WTC11 (cell line): ENCODE data around the gene CD6. TPM values are rescaled to one million over a fixed set of nuclear protein-coding genes. Genes with fewer than 3 reads are reported as not detected.

Experiments
- ATAC-seq: fragments of 200-7000 bp; cut with Tn5 transposase; 2 replicates; pipeline ENCODE4 v1.10.0; 2021; ENCODE audit warnings: mild to moderate bottlenecking, moderate library complexity
- CTCF ChIA-PET: fragments of 300-600 bp; sonication (Branson Sonifier 250); formaldehyde crosslinking; loops from one replicate; lab custom pipeline; 2021; ENCODE audit warnings: antibody characterized with exemption; lab: Charles Lee
- POLR2A ChIA-PET: fragments of 350-600 bp; sonication (Branson Sonifier 250); formaldehyde crosslinking; loops from one replicate; lab custom pipeline; 2021; ENCODE audit warnings: antibody characterized with exemption; lab: Charles Lee
- DNase-seq: peaks from one replicate; pipeline ENCODE4 v3.0.0; 2021; ENCODE audit warnings: low spot score
- H3K27ac Mint-ChIP-seq: 2 replicates; pipeline ENCODE4 v1.8.0; 2021; ENCODE audit warnings: mixed read lengths
- H3K27me3 Mint-ChIP-seq: 2 replicates; pipeline ENCODE4 v1.8.0; 2021; ENCODE audit warnings: low read depth, mild to moderate bottlenecking, moderate library complexity, mixed read lengths
- H3K36me3 Mint-ChIP-seq: 2 replicates; pipeline ENCODE4 v1.8.0; 2021; ENCODE audit warnings: mixed read lengths
- H3K4me1 Mint-ChIP-seq: 2 replicates; pipeline ENCODE4 v1.8.0; 2022; ENCODE audit warnings: mixed read lengths
- H3K4me3 Mint-ChIP-seq: 2 replicates; pipeline ENCODE4 v1.8.0; 2021; ENCODE audit warnings: mild to moderate bottlenecking, moderate library complexity, mixed read lengths
- H3K9me3 Mint-ChIP-seq: 2 replicates; pipeline ENCODE4 v1.8.0; 2021; ENCODE audit warnings: mixed read lengths
- CREB1 ChIP-seq: sonication (generic); formaldehyde crosslinking; IDR thresholded peaks from 2 replicates; pipeline ENCODE4 v1.8.0; 2023; ENCODE audit warnings: mild to moderate bottlenecking, missing genetic modification reagents
- FOXJ3 ChIP-seq: sonication (generic); formaldehyde crosslinking; IDR thresholded peaks from 2 replicates; pipeline ENCODE4 v1.9.0; 2021; ENCODE audit warnings: missing genetic modification reagents, mild to moderate bottlenecking, borderline replicate concordance
- GABPB1 ChIP-seq: sonication (generic); formaldehyde crosslinking; IDR thresholded peaks from 2 replicates; pipeline ENCODE4 v1.8.1; 2023; ENCODE audit warnings: mild to moderate bottlenecking, missing genetic modification reagents
- IRF2 ChIP-seq: sonication (generic); formaldehyde crosslinking; IDR thresholded peaks from 2 replicates; pipeline ENCODE4 v1.8.0; 2022; ENCODE audit warnings: low read depth, missing genetic modification reagents, borderline replicate concordance
- JAZF1 ChIP-seq: fragments of 250-450 bp; sonication (Bioruptor Pico); IDR thresholded peaks from 2 replicates; pipeline ENCODE4 v1.9.0; 2021; ENCODE audit warnings: moderate library complexity, mild to moderate bottlenecking, inconsistent platforms
- NFE2L1 ChIP-seq: sonication (generic); formaldehyde crosslinking; IDR thresholded peaks from 2 replicates; pipeline ENCODE4 v1.8.1; 2023; ENCODE audit warnings: missing genetic modification reagents
- NR1H2 ChIP-seq: sonication (generic); formaldehyde crosslinking; IDR thresholded peaks from 2 replicates; pipeline ENCODE4 v1.9.0; 2021; ENCODE audit warnings: mild to moderate bottlenecking, moderate library complexity, missing genetic modification reagents
- NR2C2 ChIP-seq: sonication (generic); formaldehyde crosslinking; IDR thresholded peaks from 2 replicates; pipeline ENCODE4 v1.8.0; 2022; ENCODE audit warnings: mild to moderate bottlenecking, missing genetic modification reagents
- RORB ChIP-seq: fragments of 250-450 bp; sonication (Bioruptor Pico); IDR thresholded peaks from 2 replicates; pipeline ENCODE4 v1.9.0; 2021; ENCODE audit warnings: mild to moderate bottlenecking
- ZNF121 ChIP-seq: sonication (generic); formaldehyde crosslinking; IDR thresholded peaks from 2 replicates; pipeline ENCODE4 v1.8.0; 2023; ENCODE audit warnings: missing genetic modification reagents
- ZNF219 ChIP-seq: sonication (generic); formaldehyde crosslinking; IDR thresholded peaks from 2 replicates; pipeline ENCODE4 v1.8.0; 2023; ENCODE audit warnings: missing genetic modification reagents, mild to moderate bottlenecking, borderline replicate concordance
- ZNF416 ChIP-seq: fragments of 250-450 bp; sonication (Bioruptor Pico); IDR thresholded peaks from 2 replicates; pipeline ENCODE4 v1.9.0; 2021; ENCODE audit warnings: mild to moderate bottlenecking, inconsistent platforms
- total RNA-seq: library from RNA; stranded (reverse); gene quantifications from 3 replicates; pipeline ENCODE4 v1.2.3, GENCODE V29; 2021
- TF ChIP-seq, protein P1 (sequence below): sonication (generic); formaldehyde crosslinking; IDR thresholded peaks from 2 replicates; pipeline ENCODE4 v1.8.1; 2023; ENCODE audit warnings: mild to moderate bottlenecking, missing genetic modification reagents
- TF ChIP-seq, protein P2 (sequence below): sonication (generic); formaldehyde crosslinking; IDR thresholded peaks from 2 replicates; pipeline ENCODE4 v1.8.1; 2022; ENCODE audit warnings: missing genetic modification reagents, borderline replicate concordance
- TF ChIP-seq, protein P3 (sequence below): sonication (generic); formaldehyde crosslinking; IDR thresholded peaks from 2 replicates; pipeline ENCODE4 v1.8.0; 2022; ENCODE audit warnings: mild to moderate bottlenecking, missing genetic modification reagents
- TF ChIP-seq, protein P4 (sequence below): fragments of 200-600 bp; IDR thresholded peaks from 2 replicates; pipeline ENCODE4 v1.8.0; 2022; ENCODE audit warnings: antibody characterized with exemption
- TF ChIP-seq, protein P5 (sequence below): fragments of 250-450 bp; sonication (Bioruptor Pico); IDR thresholded peaks from 2 replicates; pipeline ENCODE4 v2.1.2; 2022; ENCODE audit warnings: mild to moderate bottlenecking, moderate library complexity
- TF ChIP-seq, protein P6 (sequence below): sonication (generic); formaldehyde crosslinking; IDR thresholded peaks from 2 replicates; pipeline ENCODE4 v1.8.0; 2023; ENCODE audit warnings: mild to moderate bottlenecking, missing genetic modification reagents

The CD6 gene
- total RNA-seq, 1 experiment from 2014 or later: 1.0 TPM

DNA sequence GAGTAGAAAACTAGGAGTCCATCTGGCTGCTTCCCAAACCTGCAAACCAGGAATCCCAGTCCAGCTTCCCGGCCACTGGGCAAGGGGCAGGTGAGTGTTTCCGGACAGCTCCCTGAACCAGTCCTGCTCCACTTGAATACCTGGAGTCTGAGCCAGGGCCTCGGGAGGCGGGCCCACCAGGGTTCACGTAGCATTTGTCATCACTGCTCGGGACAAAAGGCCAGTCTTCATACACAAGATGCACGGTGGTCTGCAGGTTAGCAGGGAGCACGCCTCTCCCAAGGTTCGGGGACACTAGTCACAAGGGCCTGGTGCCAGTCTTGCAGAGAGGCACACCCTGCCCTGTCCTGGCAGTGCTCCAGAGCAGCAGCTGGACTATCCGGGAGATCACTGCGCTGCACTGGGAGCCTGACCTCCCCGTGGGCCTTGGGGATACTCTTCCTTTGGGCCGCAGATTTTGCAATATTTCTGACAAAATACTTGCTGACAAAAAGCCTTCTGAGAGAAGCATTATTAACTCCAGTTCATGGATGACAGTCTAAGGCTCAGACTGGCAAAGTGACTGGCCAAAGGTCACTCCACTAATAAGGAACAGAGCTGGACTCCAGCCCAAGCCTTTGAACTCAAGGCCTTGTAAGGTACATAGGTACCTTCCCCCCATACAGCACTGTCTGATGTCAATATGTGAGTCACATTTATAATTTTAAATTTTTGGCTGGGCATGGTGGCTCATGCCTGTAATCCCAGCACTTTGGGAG lies 25.1 kb downstream of the CD6 start:
- DNase-seq (no peak), ATAC-seq (no peak)
- CTCF ChIA-PET: interaction anchor here (1.0 to 1.4 kb wide), 2 partner anchors 27 to 109 kb away, joined by 3 to 4 read pairs; no protein-coding TSS in a partner anchor
- Mint-ChIP-seq H3K4me1 (no peaks in the 10 kb centered on the region), H3K9me3 (no peaks in the 10 kb centered on the region), H3K27me3 (peaks cover 19% of the 10 kb centered on the region), H3K36me3 (no peaks in the 10 kb centered on the region), H3K4me3 (no peak overlapping the region), H3K27ac (no peak overlapping the region)
- TF ChIP-seq CREB1 (no peak), JAZF1 (CRISPR knock-in tag) (no peak), NR1H2 (no peak), NR2C2 (no peak), ZNF416 (no peak), ZNF121 (no peak), ZNF219 (CRISPR knock-in tag) (no peak), RORB (CRISPR knock-in tag) (no peak), IRF2 (CRISPR knock-in tag) (no peak), FOXJ3 (CRISPR knock-in tag) (no peak), GABPB1 (CRISPR knock-in tag) (no peak), NFE2L1 (CRISPR knock-in tag) (no peak)
- TF ChIP-seq, protein P1, sequence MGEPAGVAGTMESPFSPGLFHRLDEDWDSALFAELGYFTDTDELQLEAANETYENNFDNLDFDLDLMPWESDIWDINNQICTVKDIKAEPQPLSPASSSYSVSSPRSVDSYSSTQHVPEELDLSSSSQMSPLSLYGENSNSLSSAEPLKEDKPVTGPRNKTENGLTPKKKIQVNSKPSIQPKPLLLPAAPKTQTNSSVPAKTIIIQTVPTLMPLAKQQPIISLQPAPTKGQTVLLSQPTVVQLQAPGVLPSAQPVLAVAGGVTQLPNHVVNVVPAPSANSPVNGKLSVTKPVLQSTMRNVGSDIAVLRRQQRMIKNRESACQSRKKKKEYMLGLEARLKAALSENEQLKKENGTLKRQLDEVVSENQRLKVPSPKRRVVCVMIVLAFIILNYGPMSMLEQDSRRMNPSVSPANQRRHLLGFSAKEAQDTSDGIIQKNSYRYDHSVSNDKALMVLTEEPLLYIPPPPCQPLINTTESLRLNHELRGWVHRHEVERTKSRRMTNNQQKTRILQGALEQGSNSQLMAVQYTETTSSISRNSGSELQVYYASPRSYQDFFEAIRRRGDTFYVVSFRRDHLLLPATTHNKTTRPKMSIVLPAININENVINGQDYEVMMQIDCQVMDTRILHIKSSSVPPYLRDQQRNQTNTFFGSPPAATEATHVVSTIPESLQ: no peak
- TF ChIP-seq, protein P2, sequence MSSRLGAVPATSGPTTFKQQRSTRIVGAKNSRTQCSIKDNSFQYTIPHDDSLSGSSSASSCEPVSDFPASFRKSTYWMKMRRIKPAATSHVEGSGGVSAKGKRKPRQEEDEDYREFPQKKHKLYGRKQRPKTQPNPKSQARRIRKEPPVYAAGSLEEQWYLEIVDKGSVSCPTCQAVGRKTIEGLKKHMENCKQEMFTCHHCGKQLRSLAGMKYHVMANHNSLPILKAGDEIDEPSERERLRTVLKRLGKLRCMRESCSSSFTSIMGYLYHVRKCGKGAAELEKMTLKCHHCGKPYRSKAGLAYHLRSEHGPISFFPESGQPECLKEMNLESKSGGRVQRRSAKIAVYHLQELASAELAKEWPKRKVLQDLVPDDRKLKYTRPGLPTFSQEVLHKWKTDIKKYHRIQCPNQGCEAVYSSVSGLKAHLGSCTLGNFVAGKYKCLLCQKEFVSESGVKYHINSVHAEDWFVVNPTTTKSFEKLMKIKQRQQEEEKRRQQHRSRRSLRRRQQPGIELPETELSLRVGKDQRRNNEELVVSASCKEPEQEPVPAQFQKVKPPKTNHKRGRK (CRISPR knock-in tag): no peak
- TF ChIP-seq, protein P3, sequence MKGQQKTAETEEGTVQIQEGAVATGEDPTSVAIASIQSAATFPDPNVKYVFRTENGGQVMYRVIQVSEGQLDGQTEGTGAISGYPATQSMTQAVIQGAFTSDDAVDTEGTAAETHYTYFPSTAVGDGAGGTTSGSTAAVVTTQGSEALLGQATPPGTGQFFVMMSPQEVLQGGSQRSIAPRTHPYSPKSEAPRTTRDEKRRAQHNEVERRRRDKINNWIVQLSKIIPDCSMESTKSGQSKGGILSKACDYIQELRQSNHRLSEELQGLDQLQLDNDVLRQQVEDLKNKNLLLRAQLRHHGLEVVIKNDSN (CRISPR knock-in tag): no peak
- TF ChIP-seq, protein P4, sequence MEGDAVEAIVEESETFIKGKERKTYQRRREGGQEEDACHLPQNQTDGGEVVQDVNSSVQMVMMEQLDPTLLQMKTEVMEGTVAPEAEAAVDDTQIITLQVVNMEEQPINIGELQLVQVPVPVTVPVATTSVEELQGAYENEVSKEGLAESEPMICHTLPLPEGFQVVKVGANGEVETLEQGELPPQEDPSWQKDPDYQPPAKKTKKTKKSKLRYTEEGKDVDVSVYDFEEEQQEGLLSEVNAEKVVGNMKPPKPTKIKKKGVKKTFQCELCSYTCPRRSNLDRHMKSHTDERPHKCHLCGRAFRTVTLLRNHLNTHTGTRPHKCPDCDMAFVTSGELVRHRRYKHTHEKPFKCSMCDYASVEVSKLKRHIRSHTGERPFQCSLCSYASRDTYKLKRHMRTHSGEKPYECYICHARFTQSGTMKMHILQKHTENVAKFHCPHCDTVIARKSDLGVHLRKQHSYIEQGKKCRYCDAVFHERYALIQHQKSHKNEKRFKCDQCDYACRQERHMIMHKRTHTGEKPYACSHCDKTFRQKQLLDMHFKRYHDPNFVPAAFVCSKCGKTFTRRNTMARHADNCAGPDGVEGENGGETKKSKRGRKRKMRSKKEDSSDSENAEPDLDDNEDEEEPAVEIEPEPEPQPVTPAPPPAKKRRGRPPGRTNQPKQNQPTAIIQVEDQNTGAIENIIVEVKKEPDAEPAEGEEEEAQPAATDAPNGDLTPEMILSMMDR: no peak
- TF ChIP-seq, protein P5, sequence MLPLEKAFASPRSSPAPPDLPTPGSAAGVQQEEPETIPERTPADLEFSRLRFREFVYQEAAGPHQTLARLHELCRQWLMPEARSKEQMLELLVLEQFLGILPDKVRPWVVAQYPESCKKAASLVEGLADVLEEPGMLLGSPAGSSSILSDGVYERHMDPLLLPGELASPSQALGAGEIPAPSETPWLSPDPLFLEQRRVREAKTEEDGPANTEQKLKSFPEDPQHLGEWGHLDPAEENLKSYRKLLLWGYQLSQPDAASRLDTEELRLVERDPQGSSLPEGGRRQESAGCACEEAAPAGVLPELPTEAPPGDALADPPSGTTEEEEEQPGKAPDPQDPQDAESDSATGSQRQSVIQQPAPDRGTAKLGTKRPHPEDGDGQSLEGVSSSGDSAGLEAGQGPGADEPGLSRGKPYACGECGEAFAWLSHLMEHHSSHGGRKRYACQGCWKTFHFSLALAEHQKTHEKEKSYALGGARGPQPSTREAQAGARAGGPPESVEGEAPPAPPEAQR (CRISPR knock-in tag): no peak
- TF ChIP-seq, protein P6, sequence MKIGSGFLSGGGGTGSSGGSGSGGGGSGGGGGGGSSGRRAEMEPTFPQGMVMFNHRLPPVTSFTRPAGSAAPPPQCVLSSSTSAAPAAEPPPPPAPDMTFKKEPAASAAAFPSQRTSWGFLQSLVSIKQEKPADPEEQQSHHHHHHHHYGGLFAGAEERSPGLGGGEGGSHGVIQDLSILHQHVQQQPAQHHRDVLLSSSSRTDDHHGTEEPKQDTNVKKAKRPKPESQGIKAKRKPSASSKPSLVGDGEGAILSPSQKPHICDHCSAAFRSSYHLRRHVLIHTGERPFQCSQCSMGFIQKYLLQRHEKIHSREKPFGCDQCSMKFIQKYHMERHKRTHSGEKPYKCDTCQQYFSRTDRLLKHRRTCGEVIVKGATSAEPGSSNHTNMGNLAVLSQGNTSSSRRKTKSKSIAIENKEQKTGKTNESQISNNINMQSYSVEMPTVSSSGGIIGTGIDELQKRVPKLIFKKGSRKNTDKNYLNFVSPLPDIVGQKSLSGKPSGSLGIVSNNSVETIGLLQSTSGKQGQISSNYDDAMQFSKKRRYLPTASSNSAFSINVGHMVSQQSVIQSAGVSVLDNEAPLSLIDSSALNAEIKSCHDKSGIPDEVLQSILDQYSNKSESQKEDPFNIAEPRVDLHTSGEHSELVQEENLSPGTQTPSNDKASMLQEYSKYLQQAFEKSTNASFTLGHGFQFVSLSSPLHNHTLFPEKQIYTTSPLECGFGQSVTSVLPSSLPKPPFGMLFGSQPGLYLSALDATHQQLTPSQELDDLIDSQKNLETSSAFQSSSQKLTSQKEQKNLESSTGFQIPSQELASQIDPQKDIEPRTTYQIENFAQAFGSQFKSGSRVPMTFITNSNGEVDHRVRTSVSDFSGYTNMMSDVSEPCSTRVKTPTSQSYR (CRISPR knock-in tag): no peak
- POLR2A ChIA-PET: no interaction called here
